SK-N-SH (cell line): Measurements from ENCODE around the gene VENTX. TPM values are rescaled to one million over a fixed set of nuclear protein-coding genes. Genes with fewer than 3 reads are reported as not detected.

Experiments
- CTCF ChIA-PET: fragments of 300-600, 350-600 bp; formaldehyde crosslinking; extraction: SDS; loops from one replicate; lab custom pipeline; 2021; lab: Yijun Ruan, JAX
- POLR2A ChIA-PET: fragments of 350-600 bp; sonication (Branson Sonifier 250); formaldehyde crosslinking; extraction: SDS; loops from one replicate; lab custom pipeline; 2020; ENCODE audit warnings: antibody characterized with exemption, inconsistent platforms; lab: Yijun Ruan, JAX
- DNase-seq: peaks from one replicate; pipeline ENCODE4 v3.0.0; 2012
- H2AFZ ChIP-seq: fragments of 200-600 bp; sonication (generic); 2 replicates; pipeline ENCODE4 v1.8.1; 2016; ENCODE audit warnings: antibody characterized with exemption, mild to moderate bottlenecking, low read depth
- H3F3A ChIP-seq: fragments of 200-600 bp; sonication (generic); replicated peaks from 2 replicates; pipeline ENCODE3; 2016; ENCODE audit warnings: antibody characterized with exemption, mild to moderate bottlenecking; ENCODE audit not compliant: insufficient read depth
- H3K27ac ChIP-seq, 2 experiments: fragments of 200-500 bp in 1 of 2; fragments of 200-600 bp in 1 of 2; sonication (Bioruptor generic) in 1 of 2; sonication (generic), shearing (Covaris generic) in 1 of 2; 2 replicates each; pipeline versions ENCODE4 v1.5.1 to v1.6.1; 2014 to 2016; ENCODE audit warnings: low read depth in 2 of 2, inconsistent platforms in 1 of 2, low read length in 1 of 2, mild to moderate bottlenecking in 1 of 2, mixed read lengths in 1 of 2
- H3K27me3 ChIP-seq: fragments of 200-600 bp; sonication (generic), shearing (Covaris generic); 2 replicates; pipeline ENCODE4 v1.6.1; 2016; ENCODE audit warnings: mixed run types; ENCODE audit not compliant: insufficient read depth
- H3K36me3 ChIP-seq, 2 experiments: fragments of 200-500 bp in 1 of 2; fragments of 200-600 bp in 1 of 2; sonication (Bioruptor generic) in 1 of 2; sonication (generic) in 1 of 2; replicated peaks in 1 of 2; 2 replicates each; pipeline versions ENCODE3 to v1.5.1; 2014 to 2016; ENCODE audit warnings: low read length in 1 of 2, mild to moderate bottlenecking in 1 of 2; ENCODE audit not compliant: insufficient read depth in 2 of 2, control insufficient read depth in 1 of 2
- H3K4me1 ChIP-seq, 2 experiments: fragments of 200-500 bp in 1 of 2; fragments of 200-600 bp in 1 of 2; sonication (Bioruptor generic) in 1 of 2; sonication (generic), shearing (Covaris generic) in 1 of 2; 2 replicates each; pipeline versions ENCODE4 v1.5.1 to v1.6.1; 2014 to 2016; ENCODE audit warnings: low read depth in 1 of 2, low read length in 1 of 2, mixed run types in 1 of 2; ENCODE audit not compliant: insufficient read depth in 2 of 2, control insufficient read depth in 1 of 2
- H3K4me2 ChIP-seq: fragments of 200-600 bp; sonication (generic), shearing (Covaris generic); 2 replicates; pipeline ENCODE4 v1.6.1; 2017; ENCODE audit warnings: mixed run types
- H3K4me3 ChIP-seq, 2 experiments: fragments of 200-500 bp in 1 of 2; fragments of 200-600 bp in 1 of 2; sonication (Bioruptor generic) in 1 of 2; sonication (generic), shearing (Covaris generic) in 1 of 2; 2 replicates each; pipeline versions ENCODE4 v1.5.1 to v1.8.1; 2014 to 2016; ENCODE audit warnings: low read depth in 2 of 2, inconsistent platforms in 1 of 2, low read length in 1 of 2, mild to moderate bottlenecking in 1 of 2, mixed read lengths in 1 of 2, moderate library complexity in 1 of 2
- H3K79me2 ChIP-seq: fragments of 200-600 bp; sonication (generic); 2 replicates; pipeline ENCODE4 v1.8.1; 2017; ENCODE audit warnings: mild to moderate bottlenecking; ENCODE audit not compliant: insufficient read depth
- H3K9ac ChIP-seq: fragments of 200-600 bp; sonication (generic); 2 replicates; pipeline ENCODE4 v1.6.1; 2017; ENCODE audit warnings: mixed run types
- H3K9me2 ChIP-seq: fragments of 200-600 bp; sonication (generic); 2 replicates; pipeline ENCODE4 v1.6.1; 2017; ENCODE audit warnings: mixed run types
- H3K9me3 ChIP-seq: fragments of 200-600 bp; sonication (generic); 2 replicates; pipeline ENCODE4 v1.6.1; 2017; ENCODE audit warnings: mixed run types, mild to moderate bottlenecking, moderate library complexity
- H4K20me1 ChIP-seq: fragments of 200-600 bp; sonication (generic); 2 replicates; pipeline ENCODE4 v1.6.1; 2017; ENCODE audit warnings: mild to moderate bottlenecking, mixed run types; ENCODE audit not compliant: insufficient read depth
- CHD2 ChIP-seq: fragments of 150-350 bp; IDR thresholded peaks from 2 replicates; pipeline ENCODE4 v1.6.1; 2018; ENCODE audit warnings: low read length; ENCODE audit not compliant: partially characterized antibody
- EP300 ChIP-seq, 2 experiments: IDR thresholded peaks; 2 replicates each; pipeline versions ENCODE4 v1.4.0 to v1.6.1; 2012; ENCODE audit warnings: borderline replicate concordance in 1 of 2, low read depth in 1 of 2, low read length in 1 of 2
- FOSL2 ChIP-seq: IDR thresholded peaks from 2 replicates; pipeline ENCODE4 v1.4.0; 2012; ENCODE audit warnings: low read depth, mild to moderate bottlenecking, moderate library complexity, borderline replicate concordance
- FOXJ3 ChIP-seq: sonication (generic); formaldehyde crosslinking; IDR thresholded peaks from 2 replicates; pipeline ENCODE4 v1.5.1; 2020; ENCODE audit warnings: mild to moderate bottlenecking, missing genetic modification reagents
- MXI1 ChIP-seq: IDR thresholded peaks from 2 replicates; pipeline ENCODE4 v1.6.1; 2012; ENCODE audit warnings: mild to moderate bottlenecking, low read depth, low read length, improper control_type of control experiment
- NFIC ChIP-seq: IDR thresholded peaks from 2 replicates; pipeline ENCODE4 v1.4.0; 2012; ENCODE audit warnings: borderline replicate concordance
- SIN3A ChIP-seq: IDR thresholded peaks from 2 replicates; pipeline ENCODE4 v1.6.1; 2012; ENCODE audit warnings: low read depth, mild to moderate bottlenecking, low read length, moderate library complexity, borderline replicate concordance
- SMC3 ChIP-seq: IDR thresholded peaks from 2 replicates; pipeline ENCODE4 v1.6.1; 2012; ENCODE audit warnings: low read depth, low read length, improper control_type of control experiment
- TCF12 ChIP-seq: IDR thresholded peaks from 2 replicates; pipeline ENCODE4 v1.4.0; 2012
- WGBS: methylation state at CpG from one replicate; pipeline ENCODE4 v1.1.6; 2017; ENCODE audit warnings: low lambda C conversion rate; 5-methylcytosine and 5-hydroxymethylcytosine counted together
- polyA plus RNA-seq, 3 experiments: library from polyadenylated mRNA; depleted of rRNA; stranded (reverse); fragments of >200 nt; gene quantifications; 2 replicates each; pipeline ENCODE4 v1.2.3, GENCODE V29; 2012
- TF ChIP-seq, protein P1 (sequence below): IDR thresholded peaks from 2 replicates; pipeline ENCODE4 v1.4.0; 2012; ENCODE audit warnings: low read depth
- TF ChIP-seq, protein P2 (sequence below): IDR thresholded peaks from 2 replicates; pipeline ENCODE4; 2012
- TF ChIP-seq, protein P3 (sequence below): fragments of 200-600 bp; sonication (generic); IDR thresholded peaks from 2 replicates; pipeline ENCODE4 v1.6.1; 2017; ENCODE audit warnings: antibody characterized with exemption, mild to moderate bottlenecking, moderate library complexity

VENTX gene
- polyA plus RNA-seq, 1 of the 3 experiments (the other 2 are of a cell fraction), result not detected

DNA sequence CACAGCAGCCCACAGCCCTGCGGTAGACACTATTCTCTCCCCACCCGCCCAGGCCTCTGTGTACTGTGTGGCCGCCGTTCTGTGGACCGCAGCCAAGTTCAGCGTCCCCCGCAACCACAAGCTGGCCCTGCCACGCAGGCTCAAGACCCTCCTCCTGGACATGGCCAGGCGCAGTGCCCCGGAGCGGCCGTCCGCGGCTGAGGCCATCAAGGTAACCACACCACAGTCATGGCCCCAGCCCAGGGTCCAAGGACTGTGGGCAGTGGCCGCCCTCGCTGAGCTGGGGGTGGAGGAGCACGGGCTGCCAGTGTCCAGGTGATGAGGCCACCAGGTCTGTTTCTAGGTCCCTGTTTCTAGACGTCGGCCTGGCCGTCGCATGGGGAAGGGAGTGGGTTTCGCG, 42.0 kb upstream of the VENTX start:
- Histone ChIP-seq H2AFZ (no peak overlapping the region), H3K4me2 (no peak overlapping the region), H3K4me3 (no peak overlapping the region), H3K9me3 (no peaks in the 10 kb centered on the region), H3K27ac (no peak overlapping the region), H3K79me2 (no peaks in the 10 kb centered on the region), H3K4me1 (no peaks in the 10 kb centered on the region), H3K36me3 (no peaks in the 10 kb centered on the region), H3K9ac (no peak overlapping the region), H3K9me2 (no peaks in the 10 kb centered on the region), H4K20me1 (no peaks in the 10 kb centered on the region), H3F3A (no peaks in the 10 kb centered on the region), H3K27me3 (no peaks in the 10 kb centered on the region; the same call in 1 of the 2 replicates)
- POLR2A ChIA-PET, result no interaction called here
- no peak for TF ChIP-seq EP300 (IDR thresholded peaks at IDR 0.05; ENCODE audit: borderline replicate concordance in 1 of 2, low read depth in 1 of 2, low read length in 1 of 2)
- no peak for TF ChIP-seq CHD2
- TF ChIP-seq NFIC, result no peak
- no peak for TF ChIP-seq MXI1
- no peak for TF ChIP-seq FOSL2
- TF ChIP-seq, protein P1, sequence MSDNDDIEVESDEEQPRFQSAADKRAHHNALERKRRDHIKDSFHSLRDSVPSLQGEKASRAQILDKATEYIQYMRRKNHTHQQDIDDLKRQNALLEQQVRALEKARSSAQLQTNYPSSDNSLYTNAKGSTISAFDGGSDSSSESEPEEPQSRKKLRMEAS, result no peak
- TF ChIP-seq FOXJ3 (CRISPR knock-in tag), result no peak
- TF ChIP-seq, protein P2, sequence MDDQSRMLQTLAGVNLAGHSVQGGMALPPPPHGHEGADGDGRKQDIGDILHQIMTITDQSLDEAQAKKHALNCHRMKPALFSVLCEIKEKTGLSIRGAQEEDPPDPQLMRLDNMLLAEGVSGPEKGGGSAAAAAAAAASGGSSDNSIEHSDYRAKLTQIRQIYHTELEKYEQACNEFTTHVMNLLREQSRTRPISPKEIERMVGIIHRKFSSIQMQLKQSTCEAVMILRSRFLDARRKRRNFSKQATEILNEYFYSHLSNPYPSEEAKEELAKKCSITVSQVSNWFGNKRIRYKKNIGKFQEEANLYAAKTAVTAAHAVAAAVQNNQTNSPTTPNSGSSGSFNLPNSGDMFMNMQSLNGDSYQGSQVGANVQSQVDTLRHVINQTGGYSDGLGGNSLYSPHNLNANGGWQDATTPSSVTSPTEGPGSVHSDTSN, result no peak
- TF ChIP-seq, protein P3, sequence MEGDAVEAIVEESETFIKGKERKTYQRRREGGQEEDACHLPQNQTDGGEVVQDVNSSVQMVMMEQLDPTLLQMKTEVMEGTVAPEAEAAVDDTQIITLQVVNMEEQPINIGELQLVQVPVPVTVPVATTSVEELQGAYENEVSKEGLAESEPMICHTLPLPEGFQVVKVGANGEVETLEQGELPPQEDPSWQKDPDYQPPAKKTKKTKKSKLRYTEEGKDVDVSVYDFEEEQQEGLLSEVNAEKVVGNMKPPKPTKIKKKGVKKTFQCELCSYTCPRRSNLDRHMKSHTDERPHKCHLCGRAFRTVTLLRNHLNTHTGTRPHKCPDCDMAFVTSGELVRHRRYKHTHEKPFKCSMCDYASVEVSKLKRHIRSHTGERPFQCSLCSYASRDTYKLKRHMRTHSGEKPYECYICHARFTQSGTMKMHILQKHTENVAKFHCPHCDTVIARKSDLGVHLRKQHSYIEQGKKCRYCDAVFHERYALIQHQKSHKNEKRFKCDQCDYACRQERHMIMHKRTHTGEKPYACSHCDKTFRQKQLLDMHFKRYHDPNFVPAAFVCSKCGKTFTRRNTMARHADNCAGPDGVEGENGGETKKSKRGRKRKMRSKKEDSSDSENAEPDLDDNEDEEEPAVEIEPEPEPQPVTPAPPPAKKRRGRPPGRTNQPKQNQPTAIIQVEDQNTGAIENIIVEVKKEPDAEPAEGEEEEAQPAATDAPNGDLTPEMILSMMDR, result no peak
- no peak for TF ChIP-seq TCF12
- DNase-seq, result no peak
- WGBS, result 53% methylated on average over 12 of the region's 23 CpGs
- CTCF ChIA-PET, result interaction anchor here (1.8 kb wide), 1 partner anchor 52 kb away, joined by 5 read pairs; no protein-coding TSS in a partner anchor

DNA sequence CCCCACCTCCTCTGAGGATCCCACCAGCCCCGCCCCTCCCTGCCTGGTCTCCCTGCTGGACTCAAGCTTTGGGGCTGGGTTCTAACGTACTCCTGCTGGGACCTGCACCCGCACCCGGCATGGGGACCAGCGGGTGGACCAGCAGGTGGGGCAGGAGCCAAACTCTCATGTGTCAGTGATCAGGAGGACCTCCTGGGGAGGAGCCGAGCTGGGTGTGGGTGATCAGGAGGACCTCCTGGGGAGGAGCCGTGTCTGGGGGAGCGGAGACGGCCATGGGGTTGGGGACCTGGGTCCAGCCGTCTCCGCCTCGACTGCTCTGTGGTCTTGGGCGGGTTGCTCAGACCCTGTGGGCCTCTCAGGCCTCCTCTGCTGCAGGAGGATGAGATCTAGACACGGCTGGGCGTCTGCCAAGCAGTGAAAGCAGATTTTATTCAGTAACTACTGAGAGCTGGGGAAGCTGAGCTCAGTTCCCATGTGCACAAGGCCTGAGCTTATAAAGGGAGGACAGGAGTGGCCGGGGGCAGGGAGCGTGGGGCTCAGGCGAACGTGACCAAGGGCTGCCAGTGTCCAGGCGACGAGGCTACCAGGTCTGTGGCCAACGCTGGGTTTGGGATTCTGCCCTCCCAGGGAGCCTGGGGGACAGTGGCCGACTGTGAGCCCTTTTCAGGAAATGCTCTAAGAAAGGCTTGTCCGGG, 41.3 kb upstream of the VENTX start:
- Histone ChIP-seq H3K9me3 (no peaks in the 10 kb centered on the region), H3K4me2 (no peak overlapping the region), H3K79me2 (no peaks in the 10 kb centered on the region), H3K4me1 (no peaks in the 10 kb centered on the region), H2AFZ (no peak overlapping the region), H3F3A (no peaks in the 10 kb centered on the region), H3K27me3 (no peaks in the 10 kb centered on the region; the same call in 1 of the 2 replicates), H3K27ac (no peak overlapping the region), H3K9ac (no peak overlapping the region), H4K20me1 (no peaks in the 10 kb centered on the region), H3K36me3 (no peaks in the 10 kb centered on the region), H3K4me3 (no peak overlapping the region), H3K9me2 (no peaks in the 10 kb centered on the region)
- TF ChIP-seq SIN3A, result no peak
- TF ChIP-seq, protein P3, result no peak
- no peak for TF ChIP-seq SMC3
- ChIA-PET CTCF (interaction anchor here (1.8 kb wide), 1 partner anchor 53 kb away, joined by 5 read pairs; no protein-coding TSS in a partner anchor), POLR2A (interaction anchor here (0.5 kb wide), 1 partner anchor 15 kb away, joined by 3 read pairs; no protein-coding TSS in a partner anchor)
- no peak for DNase-seq
- WGBS, result no CpG with 5 or more reads among the region's 24 CpGs
